ENCODE measurements around the gene BTBD18. TPM values are rescaled to one million over a fixed set of nuclear protein-coding genes. Genes with fewer than 3 reads are reported as not detected.

Gene BTBD18
- total and polyA plus RNA-seq, 2 of the 13 experiments (the other 11 are each of a cell fraction or from before 2014, with no cell fraction given), result not detected

- TF ChIP-seq THRA (CRISPR knock-in tag; IDR thresholded peaks at IDR 0.05; ENCODE audit: borderline replicate concordance) (no peak), XBP1 (CRISPR knock-in tag; IDR thresholded peaks at IDR 0.05) (no peak), CEBPZ (IDR thresholded peaks at IDR 0.05; ENCODE audit: low read length) (no peak), ZNF782 (CRISPR knock-in tag; IDR thresholded peaks at IDR 0.05; ENCODE audit: borderline replicate concordance) (no peak), SKIL (CRISPR knock-in tag; IDR thresholded peaks at IDR 0.05; ENCODE audit: borderline replicate concordance) (no peak), TEF (CRISPR knock-in tag; IDR thresholded peaks at IDR 0.05) (no peak), KDM5B (CRISPR knock-in tag; IDR thresholded peaks at IDR 0.05; ENCODE audit: borderline replicate concordance) (no peak), ARNT (IDR thresholded peaks at IDR 0.05) (no peak), JDP2 (CRISPR knock-in tag; IDR thresholded peaks at IDR 0.05; ENCODE audit: borderline replicate concordance) (no peak), ZNF577 (CRISPR knock-in tag; IDR thresholded peaks at IDR 0.05; ENCODE audit: borderline replicate concordance, low read depth) (no peak), HDAC1 (CRISPR knock-in tag; IDR thresholded peaks at IDR 0.05) (no peak)
Measured at GRCh38 chr11:57764021-57764420, 12.4 kb upstream of the BTBD18 start (continued).

Data from HepG2 (cell line).